Stimulated activated CD8-positive, alpha-beta memory T cell treated with anti-CD3 and anti-CD28 coated beads, Interleukin-2, amount 100 ng/mL, for 1 hour (primary cell): ENCODE results near the gene QSOX2.

Experiments used
- DNase-seq, 2 donors: peaks; one replicate each; pipeline ENCODE4 v3.0.0-alpha.2; 2020; ENCODE audit warnings: low read depth in 2 of 2

The QSOX2 gene

GRCh38 chr9:136191099-136191959 lies 54.3 kb downstream of the QSOX2 start:
- no peak for DNase-seq

GRCh38 chr9:136190656-136191055 lies 55.0 kb downstream of the QSOX2 start:
- no peak for DNase-seq

- no peak for DNase-seq
Observed at GRCh38 chr9:136190237-136190601, 55.4 kb downstream of the QSOX2 start.

- DNase-seq, result no peak
Observed at GRCh38 chr9:136189394-136190236, 56.0 kb downstream of the QSOX2 start.

- DNase-seq, result no peak
Observed at GRCh38 chr9:136187683-136188586, 57.7 kb downstream of the QSOX2 start.

GRCh38 chr9:136187197-136187596 lies 58.4 kb downstream of the QSOX2 start:
- no peak for DNase-seq

GRCh38 chr9:136186386-136186785 lies 59.2 kb downstream of the QSOX2 start:
- no peak for DNase-seq

GRCh38 chr9:136185596-136186366 lies 59.8 kb downstream of the QSOX2 start:
- no peak for DNase-seq

- DNase-seq, result no peak
Observed at GRCh38 chr9:136185066-136185465, 60.5 kb downstream of the QSOX2 start.

- no peak for DNase-seq
Observed at GRCh38 chr9:136182850-136183422, 62.7 kb downstream of the QSOX2 start.

GRCh38 chr9:136182420-136182787 lies 63.2 kb downstream of the QSOX2 start:
- DNase-seq, result no peak

GRCh38 chr9:136181784-136182419 lies 63.7 kb downstream of the QSOX2 start:
- DNase-seq, result no peak

GRCh38 chr9:136180586-136180985 lies 65.0 kb downstream of the QSOX2 start:
- no peak for DNase-seq

- DNase-seq, result no peak
Observed at GRCh38 chr9:136179761-136180160, 65.9 kb downstream of the QSOX2 start.

GRCh38 chr9:136179101-136179616 lies 66.5 kb downstream of the QSOX2 start:
- no peak for DNase-seq

GRCh38 chr9:136178773-136179075 lies 66.9 kb downstream of the QSOX2 start:
- DNase-seq, result no peak

GRCh38 chr9:136178061-136178772 lies 67.4 kb downstream of the QSOX2 start:
- DNase-seq, result no peak

GRCh38 chr9:136177224-136177623 lies 68.4 kb downstream of the QSOX2 start:
- DNase-seq, result no peak

GRCh38 chr9:136175616-136176197 lies 69.9 kb downstream of the QSOX2 start:
- DNase-seq, result no peak
